ENCODE measurements around the gene AUTS2. TPM values are rescaled to one million over a fixed set of nuclear protein-coding genes. Genes with fewer than 3 reads are reported as not detected.

AUTS2 gene
- total RNA-seq, 1 experiment from 2014 or later, result 0.11 TPM

- in situ Hi-C loops (cut with HindIII; ENCODE audit: low pct_unique_long_range_greater_than_20kb, low sequenced_read_pairs), result no loop called here
These were observed 848.3 kb downstream of the AUTS2 start for GRCh38 chr7:70446448-70447143.

GRCh38 chr7:70448312-70448906 is 850.1 kb downstream of the AUTS2 start:
- no peak for DNase-seq (ENCODE audit: low read depth, low spot score)
- in situ Hi-C loops (cut with HindIII; ENCODE audit: low pct_unique_long_range_greater_than_20kb, low sequenced_read_pairs), result no loop called here

More at GRCh38 chr7:70446448-70447143, 848.3 kb downstream of the AUTS2 start:
- DNase-seq (ENCODE audit: low read depth, low spot score), result no peak

- in situ Hi-C loops (cut with HindIII; ENCODE audit: low pct_unique_long_range_greater_than_20kb, low sequenced_read_pairs), result no loop called here
- no peak for DNase-seq (ENCODE audit: low read depth, low spot score)
These were observed 852.5 kb downstream of the AUTS2 start for GRCh38 chr7:70450731-70451130.

GRCh38 chr7:70455925-70456324 is 857.6 kb downstream of the AUTS2 start:
- in situ Hi-C loops (cut with HindIII; ENCODE audit: low pct_unique_long_range_greater_than_20kb, low sequenced_read_pairs), result no loop called here
- no peak for DNase-seq (ENCODE audit: low read depth, low spot score)

- in situ Hi-C loops (cut with HindIII; ENCODE audit: low pct_unique_long_range_greater_than_20kb, low sequenced_read_pairs), result no loop called here
- DNase-seq (ENCODE audit: low read depth, low spot score), result no peak
These were observed 858.4 kb downstream of the AUTS2 start for GRCh38 chr7:70456719-70457118.

GRCh38 chr7:70457482-70457881 is 859.2 kb downstream of the AUTS2 start:
- DNase-seq (ENCODE audit: low read depth, low spot score), result no peak
- in situ Hi-C loops (cut with HindIII; ENCODE audit: low pct_unique_long_range_greater_than_20kb, low sequenced_read_pairs), result no loop called here

- DNase-seq (ENCODE audit: low read depth, low spot score), result no peak
- in situ Hi-C loops (cut with HindIII; ENCODE audit: low pct_unique_long_range_greater_than_20kb, low sequenced_read_pairs), result no loop called here
These were observed 859.8 kb downstream of the AUTS2 start for GRCh38 chr7:70457883-70458680.

GRCh38 chr7:70458745-70459144 is 860.5 kb downstream of the AUTS2 start:
- in situ Hi-C loops (cut with HindIII; ENCODE audit: low pct_unique_long_range_greater_than_20kb, low sequenced_read_pairs), result no loop called here

GRCh38 chr7:70459546-70459945 is 861.3 kb downstream of the AUTS2 start:
- in situ Hi-C loops (cut with HindIII; ENCODE audit: low pct_unique_long_range_greater_than_20kb, low sequenced_read_pairs), result no loop called here

More at GRCh38 chr7:70458745-70459144, 860.5 kb downstream of the AUTS2 start:
- no peak for DNase-seq (ENCODE audit: low read depth, low spot score)

GRCh38 chr7:70460071-70460470 is 861.8 kb downstream of the AUTS2 start:
- DNase-seq (ENCODE audit: low read depth, low spot score), result no peak
- in situ Hi-C loops (cut with HindIII; ENCODE audit: low pct_unique_long_range_greater_than_20kb, low sequenced_read_pairs), result no loop called here

More at GRCh38 chr7:70459546-70459945, 861.3 kb downstream of the AUTS2 start:
- DNase-seq (ENCODE audit: low read depth, low spot score), result no peak

GRCh38 chr7:70460562-70460961 is 862.3 kb downstream of the AUTS2 start:
- in situ Hi-C loops (cut with HindIII; ENCODE audit: low pct_unique_long_range_greater_than_20kb, low sequenced_read_pairs), result no loop called here
- DNase-seq (ENCODE audit: low read depth, low spot score), result no peak

- no peak for DNase-seq (ENCODE audit: low read depth, low spot score)
- in situ Hi-C loops (cut with HindIII; ENCODE audit: low pct_unique_long_range_greater_than_20kb, low sequenced_read_pairs), result no loop called here
These were observed 865.2 kb downstream of the AUTS2 start for GRCh38 chr7:70463352-70463938.

- no peak for DNase-seq (ENCODE audit: low read depth, low spot score)
- in situ Hi-C loops (cut with HindIII; ENCODE audit: low pct_unique_long_range_greater_than_20kb, low sequenced_read_pairs), result no loop called here
These were observed 868.6 kb downstream of the AUTS2 start for GRCh38 chr7:70466725-70467364.

GRCh38 chr7:70470746-70471145 is 872.5 kb downstream of the AUTS2 start:
- in situ Hi-C loops (cut with HindIII; ENCODE audit: low pct_unique_long_range_greater_than_20kb, low sequenced_read_pairs), result no loop called here
- DNase-seq (ENCODE audit: low read depth, low spot score), result no peak

GRCh38 chr7:70472601-70473237 is 874.4 kb downstream of the AUTS2 start:
- in situ Hi-C loops (cut with HindIII; ENCODE audit: low pct_unique_long_range_greater_than_20kb, low sequenced_read_pairs), result no loop called here
- DNase-seq (ENCODE audit: low read depth, low spot score), result no peak

GRCh38 chr7:70474639-70475234 is 876.5 kb downstream of the AUTS2 start:
- in situ Hi-C loops (cut with HindIII; ENCODE audit: low pct_unique_long_range_greater_than_20kb, low sequenced_read_pairs), result no loop called here
- DNase-seq (ENCODE audit: low read depth, low spot score), result no peak
